Astrocyte of the spinal cord (primary cell): ENCODE measurements around the gene DGKG.
A peak's percentile ranks its signal among the peaks of the same experiment; 100 is the strongest.

Source experiments
- DNase-seq: peaks from one replicate; pipeline ENCODE4 v3.0.0; 2011; ENCODE audit warnings: low read depth, low spot score
- H3K4me3 ChIP-seq: 2 replicates; pipeline ENCODE4 v1.5.1; 2011; ENCODE audit warnings: low read depth, mild to moderate bottlenecking, low read length, moderate library complexity
- in situ Hi-C: cut with HindIII; loops from 2 replicates; pipeline ENCODE4 v1.10.0; 2017; ENCODE audit warnings: low sequenced_read_pairs
- TF ChIP-seq, protein P1 (sequence below): IDR thresholded peaks from 2 replicates; pipeline ENCODE4 v1.5.1; 2012; ENCODE audit warnings: low read depth, mild to moderate bottlenecking, low read length, inconsistent platforms

Gene DGKG

DNA sequence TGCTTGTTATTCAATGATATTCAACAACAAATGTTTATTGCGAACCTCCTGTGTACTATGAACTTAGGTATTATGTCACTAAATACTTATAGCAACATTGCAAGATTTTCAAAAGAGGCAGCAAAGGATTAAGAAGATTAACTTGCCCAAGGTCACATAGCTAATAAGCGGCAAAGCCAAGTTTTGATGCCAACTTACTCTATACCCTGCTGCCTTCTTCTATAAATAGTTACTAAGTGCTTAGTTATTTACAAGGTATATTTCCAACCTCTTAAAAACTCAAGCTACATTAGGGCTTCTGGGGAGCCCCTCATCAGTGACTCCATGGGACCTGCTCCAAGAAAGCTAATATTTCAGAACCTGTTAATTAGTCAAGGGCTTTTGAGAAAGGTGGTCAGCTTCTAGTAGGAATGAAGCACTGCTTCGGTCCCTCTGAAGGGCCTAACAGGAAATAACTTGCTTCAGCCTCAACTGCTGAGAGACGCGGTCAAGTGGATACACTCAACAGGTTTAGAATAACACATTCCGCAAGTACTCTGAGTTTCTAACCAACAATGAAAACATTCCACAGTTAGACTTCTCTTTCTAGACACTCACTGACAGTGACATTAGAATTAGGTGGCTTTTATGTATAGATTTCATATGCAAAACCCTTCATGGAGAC, 125.5 kb downstream of the DGKG start:
- H3K4me3 ChIP-seq: no peak overlapping the region
- in situ Hi-C loops: no loop called here
- DNase-seq: peak; percentile 21
- TF ChIP-seq, protein P1, sequence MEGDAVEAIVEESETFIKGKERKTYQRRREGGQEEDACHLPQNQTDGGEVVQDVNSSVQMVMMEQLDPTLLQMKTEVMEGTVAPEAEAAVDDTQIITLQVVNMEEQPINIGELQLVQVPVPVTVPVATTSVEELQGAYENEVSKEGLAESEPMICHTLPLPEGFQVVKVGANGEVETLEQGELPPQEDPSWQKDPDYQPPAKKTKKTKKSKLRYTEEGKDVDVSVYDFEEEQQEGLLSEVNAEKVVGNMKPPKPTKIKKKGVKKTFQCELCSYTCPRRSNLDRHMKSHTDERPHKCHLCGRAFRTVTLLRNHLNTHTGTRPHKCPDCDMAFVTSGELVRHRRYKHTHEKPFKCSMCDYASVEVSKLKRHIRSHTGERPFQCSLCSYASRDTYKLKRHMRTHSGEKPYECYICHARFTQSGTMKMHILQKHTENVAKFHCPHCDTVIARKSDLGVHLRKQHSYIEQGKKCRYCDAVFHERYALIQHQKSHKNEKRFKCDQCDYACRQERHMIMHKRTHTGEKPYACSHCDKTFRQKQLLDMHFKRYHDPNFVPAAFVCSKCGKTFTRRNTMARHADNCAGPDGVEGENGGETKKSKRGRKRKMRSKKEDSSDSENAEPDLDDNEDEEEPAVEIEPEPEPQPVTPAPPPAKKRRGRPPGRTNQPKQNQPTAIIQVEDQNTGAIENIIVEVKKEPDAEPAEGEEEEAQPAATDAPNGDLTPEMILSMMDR: no peak

DNA sequence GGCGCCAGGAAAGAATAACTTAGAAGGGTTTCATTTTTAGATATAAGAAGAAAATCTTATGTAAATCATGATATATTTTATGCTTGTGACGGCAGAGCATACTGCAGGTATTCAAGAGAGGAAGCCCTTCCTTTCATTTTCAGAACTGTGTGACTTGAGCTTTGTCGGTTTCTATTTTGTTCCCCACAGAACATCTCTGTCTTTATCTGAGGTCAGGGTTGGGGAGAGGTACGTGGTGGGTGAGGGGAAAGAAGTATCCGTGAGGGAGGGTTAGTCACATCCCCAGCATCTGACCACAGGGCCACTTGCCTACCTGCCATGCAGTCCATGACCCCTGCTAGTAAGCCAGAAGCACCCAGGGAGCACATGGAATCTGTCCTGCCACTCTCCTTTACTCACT, 126.5 kb downstream of the DGKG start:
- in situ Hi-C loops: no loop called here
- TF ChIP-seq, protein P1: no peak
- no peak overlapping the region for H3K4me3 ChIP-seq
- no peak for DNase-seq

GRCh38 chr3:186234152-186234551, 127.9 kb downstream of the DGKG start:
- in situ Hi-C loops: no loop called here
- TF ChIP-seq, protein P1: no peak
- H3K4me3 ChIP-seq: no peak overlapping the region
- DNase-seq: no peak

- no peak for DNase-seq
- H3K4me3 ChIP-seq: no peak overlapping the region
- in situ Hi-C loops: no loop called here
- TF ChIP-seq, protein P1: no peak
These were observed 135.6 kb downstream of the DGKG start for GRCh38 chr3:186226482-186226881.

DNA sequence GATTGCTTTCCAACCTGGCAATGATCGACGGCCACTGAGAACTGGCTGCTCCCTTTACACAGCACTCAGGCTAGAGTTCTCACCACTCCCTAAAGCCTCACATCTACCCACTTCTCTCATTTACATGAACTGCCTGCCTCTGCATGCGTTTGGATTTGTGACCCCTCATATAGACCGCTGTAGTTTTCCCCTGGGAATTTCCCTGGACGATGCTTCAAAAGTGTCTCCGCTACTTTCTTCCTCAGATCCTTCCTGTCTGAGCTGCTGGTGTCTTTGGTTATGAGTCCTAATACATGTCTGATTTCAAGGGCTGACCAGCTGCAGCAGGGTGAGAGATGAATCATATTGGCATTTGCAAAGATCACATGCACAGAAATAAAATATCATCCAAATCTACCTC, 136.4 kb downstream of the DGKG start:
- H3K4me3 ChIP-seq: no peak overlapping the region
- DNase-seq: no peak
- in situ Hi-C loops: no loop called here
- TF ChIP-seq, protein P1: no peak

DNA sequence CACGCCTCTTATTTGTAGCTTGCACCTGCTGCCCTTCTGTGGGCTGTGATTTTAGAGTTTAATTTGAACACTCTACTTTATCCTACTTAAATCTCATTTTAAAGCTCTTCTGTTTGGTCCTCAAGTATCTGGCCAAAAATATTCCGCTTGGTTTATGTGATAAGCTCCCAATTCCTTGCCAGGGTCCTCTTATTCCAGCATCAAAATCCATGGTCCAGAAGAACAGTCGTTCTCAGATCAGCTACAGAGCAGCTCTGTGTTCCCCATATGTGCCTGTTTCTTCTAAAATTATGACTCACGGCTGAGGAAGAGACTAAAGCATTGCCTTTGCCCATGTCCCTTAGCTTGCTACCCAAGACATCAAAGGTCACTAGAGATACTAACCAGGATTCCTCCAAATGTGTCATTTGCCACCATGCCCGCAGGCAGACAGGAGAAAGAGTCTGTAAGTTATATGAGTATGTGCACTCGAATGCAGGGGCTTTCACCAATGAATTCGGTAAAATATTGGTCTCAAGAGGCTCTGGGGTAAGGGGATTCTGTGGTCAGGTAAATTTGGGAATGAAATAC, 137.9 kb downstream of the DGKG start:
- H3K4me3 ChIP-seq: no peak overlapping the region
- DNase-seq: no peak
- in situ Hi-C loops: no loop called here
- TF ChIP-seq, protein P1: no peak
